Hepatocyte (in vitro differentiated cells): ENCODE measurements around the gene AGTPBP1.

ENCODE experiments used
- EZH2 ChIP-seq: fragments of 200-600 bp; sonication (generic); IDR thresholded peaks from 2 replicates; pipeline ENCODE4 v1.6.1; 2016; ENCODE audit warnings: antibody characterized with exemption, mild to moderate bottlenecking, borderline replicate concordance
- EZH2phosphoT487 ChIP-seq: fragments of 200-600 bp; sonication (generic); IDR thresholded peaks from one replicate; pipeline ENCODE4 v1.6.1; 2018; ENCODE audit warnings: antibody characterized with exemption, mild to moderate bottlenecking, low read depth, moderate library complexity; ENCODE audit not compliant: unreplicated experiment, severe bottlenecking
- TF ChIP-seq, protein P1 (sequence below): fragments of 200-600 bp; sonication (generic); IDR thresholded peaks from 2 replicates; pipeline ENCODE4 v1.5.1; 2016; ENCODE audit warnings: antibody characterized with exemption, mild to moderate bottlenecking; ENCODE audit not compliant: poor library complexity

DNA sequence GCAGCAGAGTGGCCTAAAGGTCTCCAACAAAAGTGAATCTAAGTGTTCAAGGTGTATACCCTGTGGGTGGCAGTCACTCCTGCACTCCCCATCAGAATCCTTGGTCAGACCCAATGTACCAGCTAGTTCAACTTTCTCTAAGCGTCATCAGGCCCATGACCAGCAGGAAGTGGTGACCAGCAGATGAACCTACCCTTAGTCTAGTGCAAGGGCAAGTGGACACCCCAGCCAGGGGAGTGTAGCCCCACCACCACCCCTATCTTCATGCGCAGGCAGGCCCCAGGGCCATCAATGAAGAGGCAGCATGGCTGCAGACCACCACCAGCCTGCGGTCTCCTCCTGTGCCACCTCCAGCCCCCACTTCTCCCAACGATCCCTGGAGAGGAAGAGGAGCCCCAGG is 213.1 kb downstream of the AGTPBP1 start:
- TF ChIP-seq, protein P1, sequence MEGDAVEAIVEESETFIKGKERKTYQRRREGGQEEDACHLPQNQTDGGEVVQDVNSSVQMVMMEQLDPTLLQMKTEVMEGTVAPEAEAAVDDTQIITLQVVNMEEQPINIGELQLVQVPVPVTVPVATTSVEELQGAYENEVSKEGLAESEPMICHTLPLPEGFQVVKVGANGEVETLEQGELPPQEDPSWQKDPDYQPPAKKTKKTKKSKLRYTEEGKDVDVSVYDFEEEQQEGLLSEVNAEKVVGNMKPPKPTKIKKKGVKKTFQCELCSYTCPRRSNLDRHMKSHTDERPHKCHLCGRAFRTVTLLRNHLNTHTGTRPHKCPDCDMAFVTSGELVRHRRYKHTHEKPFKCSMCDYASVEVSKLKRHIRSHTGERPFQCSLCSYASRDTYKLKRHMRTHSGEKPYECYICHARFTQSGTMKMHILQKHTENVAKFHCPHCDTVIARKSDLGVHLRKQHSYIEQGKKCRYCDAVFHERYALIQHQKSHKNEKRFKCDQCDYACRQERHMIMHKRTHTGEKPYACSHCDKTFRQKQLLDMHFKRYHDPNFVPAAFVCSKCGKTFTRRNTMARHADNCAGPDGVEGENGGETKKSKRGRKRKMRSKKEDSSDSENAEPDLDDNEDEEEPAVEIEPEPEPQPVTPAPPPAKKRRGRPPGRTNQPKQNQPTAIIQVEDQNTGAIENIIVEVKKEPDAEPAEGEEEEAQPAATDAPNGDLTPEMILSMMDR, result no peak
- no peak for TF ChIP-seq EZH2
- TF ChIP-seq EZH2phosphoT487, result no peak
